ENCODE measurements around the gene RASAL2.

Gene RASAL2

GRCh38 chr1:178093951-178094738 is at the start of gene RASAL2:
RASAL2 (plus strand) TSS chr1:178094104; CDS start chr1:178094493, 389 bp downstream.
- DNase-seq, result no peak

GRCh38 chr1:178046591-178047270 is 47.2 kb upstream of the RASAL2 start:
- DNase-seq, result no peak

- no peak for DNase-seq
Observed at GRCh38 chr1:178047403-178048093, 46.4 kb upstream of the RASAL2 start.

GRCh38 chr1:178048426-178048825 is 45.5 kb upstream of the RASAL2 start:
- DNase-seq, result no peak

GRCh38 chr1:178048883-178049282 is 45.0 kb upstream of the RASAL2 start:
- DNase-seq, result no peak

GRCh38 chr1:178050084-178050483 is 43.8 kb upstream of the RASAL2 start:
- DNase-seq, result no peak

- DNase-seq, result no peak
Observed at GRCh38 chr1:178051071-178051470, 42.8 kb upstream of the RASAL2 start.

- DNase-seq, result no peak
Observed at GRCh38 chr1:178052650-178053461, 41.0 kb upstream of the RASAL2 start.

GRCh38 chr1:178055093-178055492 is 38.8 kb upstream of the RASAL2 start:
- no peak for DNase-seq

- no peak for DNase-seq
Observed at GRCh38 chr1:178055779-178056471, 38.0 kb upstream of the RASAL2 start.

GRCh38 chr1:178057141-178057765 is 36.7 kb upstream of the RASAL2 start:
- no peak for DNase-seq

- DNase-seq, result no peak
Observed at GRCh38 chr1:178057912-178058534, 35.9 kb upstream of the RASAL2 start.

GRCh38 chr1:178060789-178061556 is 32.9 kb upstream of the RASAL2 start:
- no peak for DNase-seq

GRCh38 chr1:178061620-178062019 is 32.3 kb upstream of the RASAL2 start:
- DNase-seq, result no peak

- DNase-seq, result no peak
Observed at GRCh38 chr1:178064191-178064821, 29.6 kb upstream of the RASAL2 start.

GRCh38 chr1:178065250-178065649 is 28.7 kb upstream of the RASAL2 start:
- DNase-seq, result no peak

GRCh38 chr1:178066296-178066907 is 27.5 kb upstream of the RASAL2 start:
- DNase-seq, result no peak

- no peak for DNase-seq
Observed at GRCh38 chr1:178066908-178067614, 26.8 kb upstream of the RASAL2 start.

- no peak for DNase-seq
Observed at GRCh38 chr1:178071811-178072210, 22.1 kb upstream of the RASAL2 start.

Data from NCI-H2081 treated with DMSO at 0.1 percent for 48 hours (cell line).